HL-60 (cell line): Measurements from ENCODE around the gene SLFN5.

Source experiments
- DNase-seq, 2 experiments: peaks; one replicate each; pipeline ENCODE4 v3.0.0-alpha.2; 2010 to 2020; ENCODE audit warnings: low read depth in 1 of 2, low spot score in 1 of 2
- H3K27ac ChIP-seq: fragments of 250-450 bp; sonication (Bioruptor Pico); replicated peaks from 2 replicates; pipeline ENCODE4 v1.5.1; 2020; ENCODE audit warnings: mild to moderate bottlenecking, moderate library complexity
- H3K27me3 ChIP-seq: fragments of 250-450 bp; sonication (Bioruptor Pico); 2 replicates; pipeline ENCODE4 v1.5.1; 2021; ENCODE audit warnings: mild to moderate bottlenecking, moderate library complexity; ENCODE audit not compliant: insufficient read depth, poor library complexity, severe bottlenecking
- H3K4me3 ChIP-seq: replicated peaks from 2 replicates; pipeline ENCODE4 v1.5.1; 2011; ENCODE audit warnings: mild to moderate bottlenecking, control low read depth, low read length; ENCODE audit not compliant: insufficient read depth
- GABPA ChIP-seq: IDR thresholded peaks from 2 replicates; pipeline ENCODE4 v1.6.1; 2012; ENCODE audit warnings: low read depth
- POLR2AphosphoS5 ChIP-seq: IDR thresholded peaks from 2 replicates; pipeline ENCODE4 v1.6.1; 2012; ENCODE audit warnings: low read depth
- SPI1 ChIP-seq: IDR thresholded peaks from 2 replicates; pipeline ENCODE4 v1.6.1; 2012; ENCODE audit warnings: low read depth, mild to moderate bottlenecking, borderline replicate concordance
- TF ChIP-seq, protein P1 (sequence below): IDR thresholded peaks from one replicate; pipeline ENCODE4 v1.5.1; 2011; ENCODE audit warnings: low read length, control low read depth, inconsistent platforms; ENCODE audit not compliant: insufficient read depth
- TF ChIP-seq, protein P2 (sequence below): IDR thresholded peaks from 2 replicates; pipeline ENCODE4 v1.6.1; 2012; ENCODE audit warnings: low read depth; ENCODE audit not compliant: insufficient replicate concordance

Gene SLFN5

DNA sequence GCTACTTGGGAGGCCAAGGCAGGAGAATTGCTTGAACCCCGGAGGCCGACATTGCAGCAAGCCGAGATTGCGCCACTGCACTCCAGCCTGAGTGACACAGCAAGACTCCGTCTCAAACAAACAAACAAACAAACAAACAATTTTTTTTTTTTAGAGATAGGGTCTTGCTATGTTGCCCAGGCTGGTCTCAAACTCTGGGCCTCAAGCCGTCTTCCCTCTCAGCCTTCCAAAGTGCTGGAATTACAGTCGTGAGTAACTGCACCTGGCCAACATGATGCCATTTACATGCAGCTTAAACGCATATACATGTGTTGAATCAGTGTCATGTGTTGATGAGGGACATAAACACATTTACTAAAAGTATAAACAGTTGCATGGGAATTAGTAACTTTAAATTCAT, 2.0 kb upstream of the SLFN5 start:
- H3K4me3 ChIP-seq = no peak overlapping the region
- no peak overlapping the region for H3K27ac ChIP-seq
- H3K27me3 ChIP-seq = peaks cover 2% of the 10 kb centered on the region
- no peak for DNase-seq
- TF ChIP-seq POLR2AphosphoS5 (no peak), SPI1 (no peak), GABPA (no peak)
- TF ChIP-seq, protein P1, sequence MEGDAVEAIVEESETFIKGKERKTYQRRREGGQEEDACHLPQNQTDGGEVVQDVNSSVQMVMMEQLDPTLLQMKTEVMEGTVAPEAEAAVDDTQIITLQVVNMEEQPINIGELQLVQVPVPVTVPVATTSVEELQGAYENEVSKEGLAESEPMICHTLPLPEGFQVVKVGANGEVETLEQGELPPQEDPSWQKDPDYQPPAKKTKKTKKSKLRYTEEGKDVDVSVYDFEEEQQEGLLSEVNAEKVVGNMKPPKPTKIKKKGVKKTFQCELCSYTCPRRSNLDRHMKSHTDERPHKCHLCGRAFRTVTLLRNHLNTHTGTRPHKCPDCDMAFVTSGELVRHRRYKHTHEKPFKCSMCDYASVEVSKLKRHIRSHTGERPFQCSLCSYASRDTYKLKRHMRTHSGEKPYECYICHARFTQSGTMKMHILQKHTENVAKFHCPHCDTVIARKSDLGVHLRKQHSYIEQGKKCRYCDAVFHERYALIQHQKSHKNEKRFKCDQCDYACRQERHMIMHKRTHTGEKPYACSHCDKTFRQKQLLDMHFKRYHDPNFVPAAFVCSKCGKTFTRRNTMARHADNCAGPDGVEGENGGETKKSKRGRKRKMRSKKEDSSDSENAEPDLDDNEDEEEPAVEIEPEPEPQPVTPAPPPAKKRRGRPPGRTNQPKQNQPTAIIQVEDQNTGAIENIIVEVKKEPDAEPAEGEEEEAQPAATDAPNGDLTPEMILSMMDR = no peak
- TF ChIP-seq, protein P2, sequence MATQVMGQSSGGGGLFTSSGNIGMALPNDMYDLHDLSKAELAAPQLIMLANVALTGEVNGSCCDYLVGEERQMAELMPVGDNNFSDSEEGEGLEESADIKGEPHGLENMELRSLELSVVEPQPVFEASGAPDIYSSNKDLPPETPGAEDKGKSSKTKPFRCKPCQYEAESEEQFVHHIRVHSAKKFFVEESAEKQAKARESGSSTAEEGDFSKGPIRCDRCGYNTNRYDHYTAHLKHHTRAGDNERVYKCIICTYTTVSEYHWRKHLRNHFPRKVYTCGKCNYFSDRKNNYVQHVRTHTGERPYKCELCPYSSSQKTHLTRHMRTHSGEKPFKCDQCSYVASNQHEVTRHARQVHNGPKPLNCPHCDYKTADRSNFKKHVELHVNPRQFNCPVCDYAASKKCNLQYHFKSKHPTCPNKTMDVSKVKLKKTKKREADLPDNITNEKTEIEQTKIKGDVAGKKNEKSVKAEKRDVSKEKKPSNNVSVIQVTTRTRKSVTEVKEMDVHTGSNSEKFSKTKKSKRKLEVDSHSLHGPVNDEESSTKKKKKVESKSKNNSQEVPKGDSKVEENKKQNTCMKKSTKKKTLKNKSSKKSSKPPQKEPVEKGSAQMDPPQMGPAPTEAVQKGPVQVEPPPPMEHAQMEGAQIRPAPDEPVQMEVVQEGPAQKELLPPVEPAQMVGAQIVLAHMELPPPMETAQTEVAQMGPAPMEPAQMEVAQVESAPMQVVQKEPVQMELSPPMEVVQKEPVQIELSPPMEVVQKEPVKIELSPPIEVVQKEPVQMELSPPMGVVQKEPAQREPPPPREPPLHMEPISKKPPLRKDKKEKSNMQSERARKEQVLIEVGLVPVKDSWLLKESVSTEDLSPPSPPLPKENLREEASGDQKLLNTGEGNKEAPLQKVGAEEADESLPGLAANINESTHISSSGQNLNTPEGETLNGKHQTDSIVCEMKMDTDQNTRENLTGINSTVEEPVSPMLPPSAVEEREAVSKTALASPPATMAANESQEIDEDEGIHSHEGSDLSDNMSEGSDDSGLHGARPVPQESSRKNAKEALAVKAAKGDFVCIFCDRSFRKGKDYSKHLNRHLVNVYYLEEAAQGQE = no peak

DNA sequence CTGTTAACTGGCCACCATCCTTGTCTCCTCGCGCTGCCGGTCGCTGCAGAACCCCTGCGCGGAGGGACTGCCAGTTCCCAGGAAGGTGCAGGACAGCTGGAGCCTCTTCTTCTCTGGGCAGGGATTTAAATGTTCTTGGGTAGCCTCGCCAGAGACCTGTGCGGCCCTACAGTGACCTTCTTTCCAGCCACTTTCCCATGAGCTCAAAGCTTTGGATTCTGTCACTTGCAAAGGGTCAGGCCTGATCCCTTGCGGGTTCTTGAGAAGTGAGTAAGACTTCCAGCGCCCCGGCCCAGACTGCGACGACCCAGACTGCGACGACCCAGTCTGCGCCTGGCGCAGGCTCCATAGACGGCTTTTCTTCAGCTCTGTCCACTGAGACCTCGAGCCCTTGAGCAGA, 1.4 kb upstream of the SLFN5 start:
- TF ChIP-seq POLR2AphosphoS5 (no peak), GABPA (no peak), SPI1 (no peak)
- TF ChIP-seq, protein P1 = no peak
- TF ChIP-seq, protein P2 = no peak
- H3K4me3 ChIP-seq = no peak overlapping the region
- H3K27me3 ChIP-seq = peaks cover 2% of the 10 kb centered on the region
- H3K27ac ChIP-seq = no peak overlapping the region
- no peak for DNase-seq

DNA sequence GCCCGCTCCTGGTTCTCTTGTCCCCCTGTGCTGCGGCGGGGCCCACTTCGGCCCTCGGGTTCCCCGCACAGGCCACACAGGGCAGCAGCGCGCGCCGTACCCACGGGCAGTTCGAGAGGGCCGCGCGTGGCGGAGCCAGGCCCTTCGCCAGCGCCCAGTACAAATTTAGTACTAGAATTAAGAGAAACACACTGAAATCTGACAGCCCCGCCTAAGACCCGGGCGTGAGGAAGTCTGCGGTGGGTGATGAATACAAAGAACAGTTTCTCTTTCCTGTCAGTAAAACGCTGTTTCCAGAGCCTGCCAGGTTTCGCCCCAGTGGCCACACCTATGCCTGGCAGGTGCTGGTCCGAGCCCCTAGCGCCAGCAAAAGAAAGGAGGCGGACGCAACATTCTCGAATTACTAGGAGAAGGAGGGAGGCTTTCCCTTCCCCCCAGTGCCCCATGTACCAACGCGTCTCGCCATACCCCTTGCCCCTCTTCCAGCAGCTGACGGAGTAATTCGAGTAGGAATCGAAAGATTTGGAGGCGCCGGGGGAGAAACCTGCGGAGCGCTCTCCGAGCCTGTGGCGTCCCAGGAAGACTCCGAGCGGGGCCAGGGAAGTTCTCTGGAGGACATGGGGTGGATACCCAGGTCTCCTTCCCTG, 591 bp upstream of the SLFN5 start:
- TF ChIP-seq SPI1 (peak; percentile 52; the same call in 1 of the 2 replicates), GABPA (no peak)
- peak overlapping the region; percentile 54 for H3K27ac ChIP-seq

DNA sequence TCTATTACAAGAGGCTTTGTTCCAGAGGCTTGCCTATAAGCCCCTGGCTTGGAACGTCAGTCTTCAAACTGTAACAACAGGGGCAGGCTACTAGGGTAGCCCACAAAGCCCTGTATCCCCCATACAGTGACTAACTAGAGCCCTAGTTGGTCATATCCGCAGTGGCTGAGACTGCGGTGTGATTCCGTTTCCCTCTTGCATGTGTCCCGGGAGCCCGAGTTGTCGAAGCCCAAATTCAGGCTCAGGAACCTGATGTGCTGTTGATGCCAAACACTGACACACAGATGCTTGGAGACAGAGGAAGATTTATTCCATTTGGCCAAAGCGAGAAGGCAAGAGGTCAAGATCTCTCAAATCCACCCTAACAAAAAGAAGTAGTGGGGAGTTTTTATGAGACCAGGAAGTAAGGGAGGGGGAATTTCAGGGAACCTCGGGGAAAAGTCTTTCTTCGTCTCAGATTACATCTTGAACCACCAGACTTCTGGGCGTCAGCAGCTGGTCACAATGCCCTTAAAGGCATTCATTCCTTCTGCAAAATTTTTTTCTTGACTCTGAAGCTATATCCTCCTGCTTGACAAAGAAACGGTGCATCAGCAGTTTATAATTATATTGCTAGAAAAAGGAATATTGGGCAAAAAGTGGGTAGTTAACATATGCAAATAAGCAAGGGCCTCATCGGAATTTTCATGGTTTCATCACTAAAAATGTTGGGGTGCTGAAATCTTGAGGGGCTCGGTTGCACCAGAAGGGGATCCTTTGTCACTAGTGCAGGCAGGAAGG, 879 bp downstream of the SLFN5 start:
- peak overlapping the region; percentile 82 for H3K4me3 ChIP-seq
- TF ChIP-seq GABPA (no peak), POLR2AphosphoS5 (no peak), SPI1 (no peak)
- TF ChIP-seq, protein P2 = no peak
- TF ChIP-seq, protein P1 = no peak
- DNase-seq = no peak
- H3K27ac ChIP-seq = no peak overlapping the region
- peaks cover 2% of the 10 kb centered on the region for H3K27me3 ChIP-seq

More for the DNA sequence above, 591 bp upstream of the SLFN5 start:
- peak overlapping the region; percentile 82 for H3K4me3 ChIP-seq
- DNase-seq = peak in 1 of 2 experiments; percentile 67
- peaks cover 2% of the 10 kb centered on the region for H3K27me3 ChIP-seq
